ENCODE results near the gene ITPR2. TPM values are rescaled to one million over a fixed set of nuclear protein-coding genes. Genes with fewer than 3 reads are reported as not detected.
A peak's percentile ranks its signal among the peaks of the same experiment; 100 is the strongest.

Gene ITPR2
- total and polyA plus RNA-seq, 4 donors = 1.5 to 84.8 (median 21.8) TPM

DNA sequence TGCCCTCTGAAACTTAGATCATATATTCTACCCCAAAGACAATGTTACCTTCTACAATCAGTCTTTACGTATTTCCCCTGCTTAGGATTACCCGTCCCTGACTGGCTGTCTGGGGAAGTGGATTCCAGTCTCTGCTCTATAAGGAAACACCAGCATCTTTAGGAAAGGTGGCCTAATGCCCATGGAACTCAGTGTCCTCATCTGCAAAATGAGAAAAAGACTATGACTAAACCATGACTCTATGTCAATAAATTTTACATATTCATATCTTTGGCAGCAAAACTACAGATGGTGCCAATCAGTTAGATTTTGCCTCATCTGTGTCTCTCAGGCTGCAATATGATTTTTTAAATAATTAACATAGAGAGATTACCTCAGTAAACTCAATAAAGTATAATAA is 133.8 kb downstream of the ITPR2 start:
- ATAC-seq (ENCODE audit: low FRiP score) = no peak
- no peaks in the 10 kb centered on the region for H3K36me3 ChIP-seq (ENCODE audit: control insufficient read depth in 1 of 2, insufficient read depth in 2 of 2, low read length in 1 of 2)
- WGBS, 2 donors = 92 to 93% methylated on average over 2 of the region's 2 CpGs
- H3K27ac ChIP-seq (ENCODE audit: low read depth in 1 of 2, low read length in 2 of 2) = no peak overlapping the region
- no peak for DNase-seq
- H3K9me3 ChIP-seq (ENCODE audit: control insufficient read depth, low read length) = no peaks in the 10 kb centered on the region
- no peak overlapping the region for H3K4me3 ChIP-seq (ENCODE audit: low read length in 2 of 2)
- H3K27me3 ChIP-seq (ENCODE audit: control insufficient read depth in 1 of 2, insufficient read depth in 2 of 2, low read length in 1 of 2) = no peaks in the 10 kb centered on the region
- intact Hi-C loops (cut with DNase I) = no loop called here
- H3K4me1 ChIP-seq (ENCODE audit: control insufficient read depth in 1 of 2, insufficient read depth in 2 of 2, low read length in 2 of 2) = no peaks in the 10 kb centered on the region

DNA sequence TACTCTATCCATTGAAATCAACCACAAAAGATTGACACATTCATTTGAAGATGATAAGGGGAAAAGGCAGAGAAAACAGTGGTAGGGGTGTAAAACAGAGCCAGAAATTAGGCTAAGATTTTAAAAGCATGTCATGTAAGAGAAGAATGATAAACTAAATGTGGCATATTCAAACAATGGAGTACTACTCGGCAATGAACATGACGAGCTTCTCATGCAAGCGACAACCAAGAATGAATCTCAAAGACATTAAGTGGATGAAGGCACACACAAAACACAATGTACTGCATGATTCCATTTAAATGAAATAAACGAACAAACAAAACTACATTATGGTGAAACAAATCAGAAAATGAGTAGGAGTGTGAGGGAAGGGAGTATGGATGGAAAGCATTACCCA is 134.8 kb downstream of the ITPR2 start:
- DNase-seq = no peak
- H3K9me3 ChIP-seq (ENCODE audit: control insufficient read depth, low read length) = no peaks in the 10 kb centered on the region
- H3K4me1 ChIP-seq (ENCODE audit: control insufficient read depth in 1 of 2, insufficient read depth in 2 of 2, low read length in 2 of 2) = no peaks in the 10 kb centered on the region
- no peaks in the 10 kb centered on the region for H3K36me3 ChIP-seq (ENCODE audit: control insufficient read depth in 1 of 2, insufficient read depth in 2 of 2, low read length in 1 of 2)
- no peaks in the 10 kb centered on the region for H3K27me3 ChIP-seq (ENCODE audit: control insufficient read depth in 1 of 2, insufficient read depth in 2 of 2, low read length in 1 of 2)
- H3K4me3 ChIP-seq (ENCODE audit: low read length in 2 of 2) = no peak overlapping the region
- no peak for ATAC-seq (ENCODE audit: low FRiP score)
- whole genome bisulfite sequencing, 2 donors = 96 to 97% methylated on average over 4 of the region's 4 CpGs
- H3K27ac ChIP-seq (ENCODE audit: low read depth in 1 of 2, low read length in 2 of 2) = no peak overlapping the region
- intact Hi-C loops (cut with DNase I) = no loop called here

DNA sequence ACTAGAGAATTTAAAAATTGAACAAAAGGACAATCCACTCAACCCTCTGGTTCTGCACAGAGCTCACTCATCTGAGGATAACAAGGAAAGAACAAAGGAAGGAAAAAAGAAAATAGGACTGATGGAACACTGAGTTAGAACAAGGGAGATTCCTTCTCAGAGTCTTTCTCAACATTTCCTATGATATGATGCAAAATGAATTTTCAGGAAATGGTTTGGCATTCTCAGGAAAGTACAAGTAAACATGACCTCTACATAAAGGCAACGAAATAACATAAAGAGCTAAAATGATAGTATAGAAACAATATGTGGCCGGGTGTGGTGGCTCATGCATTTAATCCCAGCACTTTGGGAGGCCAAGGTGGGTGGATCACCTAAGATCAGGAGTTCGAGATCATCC is 135.8 kb downstream of the ITPR2 start:
- Histone ChIP-seq H3K4me1 (ENCODE audit: control insufficient read depth in 1 of 2, insufficient read depth in 2 of 2, low read length in 2 of 2) (no peaks in the 10 kb centered on the region), H3K27ac (ENCODE audit: low read depth in 1 of 2, low read length in 2 of 2) (no peak overlapping the region), H3K9me3 (ENCODE audit: control insufficient read depth, low read length) (no peaks in the 10 kb centered on the region), H3K36me3 (ENCODE audit: control insufficient read depth in 1 of 2, insufficient read depth in 2 of 2, low read length in 1 of 2) (no peaks in the 10 kb centered on the region), H3K4me3 (ENCODE audit: low read length in 2 of 2) (no peak overlapping the region), H3K27me3 (ENCODE audit: control insufficient read depth in 1 of 2, insufficient read depth in 2 of 2, low read length in 1 of 2) (no peaks in the 10 kb centered on the region)
- ATAC-seq (ENCODE audit: low FRiP score) (no peak), DNase-seq (no peak)
- 79 to 82% methylated on average over 3 of the region's 3 CpGs for WGBS, 2 donors
- intact Hi-C loops (cut with DNase I) = no loop called here

DNA sequence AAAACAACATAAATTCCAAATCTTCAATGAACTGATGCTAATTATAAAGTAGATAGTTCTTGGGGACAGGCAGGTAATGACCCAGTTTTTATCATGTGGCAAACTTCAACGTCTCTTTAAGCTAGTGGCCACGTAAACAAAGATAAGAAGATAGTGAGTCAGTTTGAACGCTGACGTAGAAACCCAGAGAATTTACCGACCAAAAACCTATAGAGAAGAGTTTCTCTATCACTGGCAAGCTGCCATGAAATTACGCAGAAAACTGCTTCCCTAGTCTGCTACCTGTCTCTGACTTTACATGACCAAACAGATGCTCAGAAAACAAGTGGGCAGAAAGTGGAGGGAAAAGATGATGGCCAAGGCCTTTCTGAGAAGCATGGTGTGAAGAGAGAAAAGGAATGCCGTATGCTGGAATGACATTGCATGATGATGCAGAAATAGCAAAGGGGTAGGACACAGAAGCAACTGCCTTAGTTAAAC is 136.3 kb downstream of the ITPR2 start:
- H3K27ac ChIP-seq (ENCODE audit: low read depth in 1 of 2, low read length in 2 of 2) = no peak overlapping the region
- intact Hi-C loops (cut with DNase I) = no loop called here
- H3K36me3 ChIP-seq (ENCODE audit: control insufficient read depth in 1 of 2, insufficient read depth in 2 of 2, low read length in 1 of 2) = no peaks in the 10 kb centered on the region
- no peaks in the 10 kb centered on the region for H3K27me3 ChIP-seq (ENCODE audit: control insufficient read depth in 1 of 2, insufficient read depth in 2 of 2, low read length in 1 of 2)
- H3K4me1 ChIP-seq (ENCODE audit: control insufficient read depth in 1 of 2, insufficient read depth in 2 of 2, low read length in 2 of 2) = no peaks in the 10 kb centered on the region
- no peak for ATAC-seq (ENCODE audit: low FRiP score)
- no peaks in the 10 kb centered on the region for H3K9me3 ChIP-seq (ENCODE audit: control insufficient read depth, low read length)
- H3K4me3 ChIP-seq (ENCODE audit: low read length in 2 of 2) = no peak overlapping the region
- no peak for DNase-seq
- 91 to 92% methylated on average over 7 of the region's 7 CpGs for WGBS, 2 donors

DNA sequence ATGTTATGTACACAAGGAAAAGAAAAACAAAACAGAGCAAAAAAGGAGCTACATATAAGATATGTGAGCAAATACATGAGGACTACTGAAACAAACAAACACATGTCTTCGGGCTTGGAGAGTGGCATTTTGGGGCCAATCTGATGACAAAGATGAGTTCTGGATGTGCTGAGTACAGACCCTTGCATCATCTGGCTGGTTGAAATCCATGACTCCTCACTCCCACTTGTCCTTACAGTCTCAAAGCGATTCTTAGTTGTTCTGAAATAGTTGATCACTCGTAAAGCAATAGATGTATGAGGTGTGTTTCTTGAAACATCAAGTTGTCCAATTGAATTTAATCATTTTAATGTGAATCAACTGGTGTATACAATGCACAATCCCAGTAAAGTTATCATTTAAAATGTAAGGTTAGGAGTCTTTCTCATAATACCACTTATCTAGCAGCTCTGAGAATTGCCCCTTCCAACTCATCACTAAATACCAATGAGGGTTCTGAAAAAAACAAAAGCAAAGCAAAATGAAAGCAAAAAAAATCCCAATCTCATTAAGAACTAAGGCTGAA is 136.9 kb downstream of the ITPR2 start:
- intact Hi-C loops (cut with DNase I) = no loop called here
- Histone ChIP-seq H3K27ac (ENCODE audit: low read depth in 1 of 2, low read length in 2 of 2) (no peak overlapping the region), H3K4me3 (ENCODE audit: low read length in 2 of 2) (no peak overlapping the region), H3K4me1 (ENCODE audit: control insufficient read depth in 1 of 2, insufficient read depth in 2 of 2, low read length in 2 of 2) (no peaks in the 10 kb centered on the region), H3K36me3 (ENCODE audit: control insufficient read depth in 1 of 2, insufficient read depth in 2 of 2, low read length in 1 of 2) (no peaks in the 10 kb centered on the region), H3K9me3 (ENCODE audit: control insufficient read depth, low read length) (no peaks in the 10 kb centered on the region), H3K27me3 (ENCODE audit: control insufficient read depth in 1 of 2, insufficient read depth in 2 of 2, low read length in 1 of 2) (no peaks in the 10 kb centered on the region)
- 93 to 96% methylated on average over 3 of the region's 3 CpGs for WGBS, 2 donors
- ATAC-seq (ENCODE audit: low FRiP score) = no peak
- DNase-seq = no peak

DNA sequence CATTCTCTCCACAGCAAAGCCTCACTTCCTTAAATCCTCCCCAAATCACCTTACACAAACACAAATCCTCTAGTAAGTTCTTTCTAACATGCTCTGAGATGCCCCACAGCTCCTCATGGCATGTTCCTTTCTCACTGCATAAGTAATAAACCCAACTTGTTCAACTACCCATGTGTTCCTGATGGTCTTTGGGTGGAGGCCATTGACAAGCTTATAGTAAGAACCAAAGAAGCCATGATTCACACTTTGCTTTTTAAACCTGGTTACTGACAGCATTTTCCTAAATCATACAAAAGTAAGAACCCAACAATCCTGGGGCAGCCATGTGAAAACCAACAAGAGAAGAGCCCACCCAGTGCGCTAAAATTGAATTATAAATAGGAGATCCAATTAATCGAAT is 138.6 kb downstream of the ITPR2 start:
- Histone ChIP-seq H3K36me3 (ENCODE audit: control insufficient read depth in 1 of 2, insufficient read depth in 2 of 2, low read length in 1 of 2) (no peaks in the 10 kb centered on the region), H3K27ac (ENCODE audit: low read depth in 1 of 2, low read length in 2 of 2) (no peak overlapping the region), H3K9me3 (ENCODE audit: control insufficient read depth, low read length) (no peaks in the 10 kb centered on the region), H3K4me1 (ENCODE audit: control insufficient read depth in 1 of 2, insufficient read depth in 2 of 2, low read length in 2 of 2) (no peaks in the 10 kb centered on the region), H3K4me3 (ENCODE audit: low read length in 2 of 2) (no peak overlapping the region), H3K27me3 (ENCODE audit: control insufficient read depth in 1 of 2, insufficient read depth in 2 of 2, low read length in 1 of 2) (no peaks in the 10 kb centered on the region)
- ATAC-seq (ENCODE audit: low FRiP score) (no peak), DNase-seq (no peak)
- intact Hi-C loops (cut with DNase I) = no loop called here
- WGBS, 2 donors = 99 to 100% methylated on average over 2 of the region's 2 CpGs

DNA sequence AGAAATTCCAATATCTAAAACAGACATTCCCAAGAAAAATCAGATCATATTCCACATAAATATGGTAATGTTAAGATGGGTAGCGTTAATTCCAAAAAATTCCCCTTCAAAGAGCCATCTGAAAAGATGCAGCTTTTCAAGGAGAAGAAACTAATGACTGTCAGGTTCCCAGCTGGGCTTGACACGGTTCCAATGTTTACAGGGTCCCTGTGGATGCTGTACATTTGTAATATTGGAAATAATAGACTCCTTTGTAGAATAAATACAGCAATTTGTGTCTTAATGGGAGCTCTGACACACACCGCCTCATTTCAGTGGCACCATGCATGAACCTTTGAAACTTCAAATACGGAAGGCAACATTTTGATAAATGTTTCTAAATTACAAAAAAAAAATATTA is 140.6 kb downstream of the ITPR2 start:
- intact Hi-C loops (cut with DNase I) = no loop called here
- DNase-seq = no peak
- Histone ChIP-seq H3K27ac (ENCODE audit: low read depth in 1 of 2, low read length in 2 of 2) (no peak overlapping the region), H3K36me3 (ENCODE audit: control insufficient read depth in 1 of 2, insufficient read depth in 2 of 2, low read length in 1 of 2) (no peaks in the 10 kb centered on the region), H3K27me3 (ENCODE audit: control insufficient read depth in 1 of 2, insufficient read depth in 2 of 2, low read length in 1 of 2) (no peaks in the 10 kb centered on the region), H3K4me1 (ENCODE audit: control insufficient read depth in 1 of 2, insufficient read depth in 2 of 2, low read length in 2 of 2) (no peaks in the 10 kb centered on the region), H3K4me3 (ENCODE audit: low read length in 2 of 2) (no peak overlapping the region), H3K9me3 (ENCODE audit: control insufficient read depth, low read length) (no peaks in the 10 kb centered on the region)
- 93 to 94% methylated on average over 4 of the region's 4 CpGs for WGBS, 2 donors
- no peak for ATAC-seq (ENCODE audit: low FRiP score)

DNA sequence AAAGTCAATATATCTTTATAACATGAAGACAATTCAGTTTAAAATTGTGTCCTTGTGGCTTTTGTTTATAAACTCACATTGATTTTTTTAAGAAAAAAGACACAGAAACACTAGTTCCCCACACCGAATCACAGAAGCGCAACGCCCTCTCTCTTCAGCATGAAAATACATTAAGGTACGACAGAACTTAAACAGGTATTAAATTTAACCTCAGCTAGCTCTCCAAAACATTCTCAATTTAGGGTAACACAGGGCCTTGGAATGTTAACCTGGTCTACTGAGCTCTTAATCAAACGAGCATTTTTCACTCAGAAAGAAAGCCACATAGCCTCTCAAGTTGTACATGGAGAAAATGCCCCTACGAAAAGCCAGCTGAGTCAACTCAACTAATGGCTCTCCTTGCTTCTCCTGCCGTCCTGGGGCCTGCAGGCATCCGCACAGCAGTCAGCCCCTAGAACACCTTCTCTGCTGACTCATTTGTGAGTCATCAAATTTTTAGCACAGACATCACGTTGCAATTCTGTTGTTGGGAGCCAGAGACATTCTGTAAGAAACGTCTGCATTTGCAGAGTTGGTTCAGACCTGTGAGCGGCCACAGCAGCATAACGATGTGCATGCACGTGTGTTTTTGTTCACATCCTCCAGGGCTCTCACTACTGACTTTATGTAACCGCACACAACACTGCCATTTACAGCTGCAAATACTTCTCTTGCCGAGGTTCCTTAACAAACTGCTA is 141.6 kb downstream of the ITPR2 start:
- Histone ChIP-seq H3K36me3 (ENCODE audit: control insufficient read depth in 1 of 2, insufficient read depth in 2 of 2, low read length in 1 of 2) (no peaks in the 10 kb centered on the region), H3K9me3 (ENCODE audit: control insufficient read depth, low read length) (no peaks in the 10 kb centered on the region), H3K4me1 (ENCODE audit: control insufficient read depth in 1 of 2, insufficient read depth in 2 of 2, low read length in 2 of 2) (no peaks in the 10 kb centered on the region), H3K4me3 (ENCODE audit: low read length in 2 of 2) (no peak overlapping the region), H3K27me3 (ENCODE audit: control insufficient read depth in 1 of 2, insufficient read depth in 2 of 2, low read length in 1 of 2) (no peaks in the 10 kb centered on the region), H3K27ac (ENCODE audit: low read depth in 1 of 2, low read length in 2 of 2) (no peak overlapping the region)
- intact Hi-C loops (cut with DNase I) = no loop called here
- ATAC-seq (ENCODE audit: low FRiP score) (no peak), DNase-seq (peak in 1 of 2 donors; percentile 44)
- whole genome bisulfite sequencing, 2 donors = 50 to 53% methylated on average over 15 of the region's 15 CpGs

DNA sequence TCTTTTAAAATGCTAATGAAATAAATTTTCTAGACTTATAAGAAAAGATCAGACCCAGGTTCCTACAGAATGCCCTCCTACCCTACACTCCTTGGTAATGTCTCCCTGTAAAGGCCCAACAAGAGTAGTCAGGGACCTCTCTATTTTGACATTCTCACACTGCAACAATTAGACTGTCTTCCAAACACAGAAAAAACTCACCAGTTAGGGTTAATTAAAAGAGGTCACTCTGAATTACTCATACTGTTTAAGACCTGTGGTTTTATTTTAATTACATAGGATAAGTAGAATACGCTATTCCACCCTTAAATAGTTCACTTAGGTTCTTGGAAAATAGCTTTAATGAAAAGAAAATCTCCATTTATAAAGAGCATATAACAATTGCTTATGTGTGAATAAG is 142.4 kb downstream of the ITPR2 start:
- ATAC-seq (ENCODE audit: low FRiP score) (no peak), DNase-seq (no peak)
- H3K4me3 ChIP-seq (ENCODE audit: low read length in 2 of 2) = no peak overlapping the region
- H3K4me1 ChIP-seq (ENCODE audit: control insufficient read depth in 1 of 2, insufficient read depth in 2 of 2, low read length in 2 of 2) = no peaks in the 10 kb centered on the region
- no peaks in the 10 kb centered on the region for H3K9me3 ChIP-seq (ENCODE audit: control insufficient read depth, low read length)
- H3K36me3 ChIP-seq (ENCODE audit: control insufficient read depth in 1 of 2, insufficient read depth in 2 of 2, low read length in 1 of 2) = no peaks in the 10 kb centered on the region
- WGBS, 2 donors = 97 to 98% methylated on average over 1 of the region's 1 CpG
- intact Hi-C loops (cut with DNase I) = no loop called here
- no peaks in the 10 kb centered on the region for H3K27me3 ChIP-seq (ENCODE audit: control insufficient read depth in 1 of 2, insufficient read depth in 2 of 2, low read length in 1 of 2)
- H3K27ac ChIP-seq (ENCODE audit: low read depth in 1 of 2, low read length in 2 of 2) = no peak overlapping the region

All from aorta (tissue), 5 donors.